Retinal pigment epithelial cell (primary cell): Measurements from ENCODE around the gene MAP3K2.

Experiments
- DNase-seq: peaks from one replicate; pipeline ENCODE4 v3.0.0-alpha.2; 2010; ENCODE audit warnings: low read depth
- H3K4me3 ChIP-seq: 2 replicates; pipeline ENCODE4 v1.5.1; 2011; ENCODE audit warnings: mild to moderate bottlenecking, low read length, control low read depth, moderate library complexity
- TF ChIP-seq, protein P1 (sequence below): conservative IDR thresholded peaks from 2 replicates; pipeline ENCODE4 v1.5.1; 2011; ENCODE audit warnings: low read depth, low read length, control low read depth, inconsistent platforms

Gene MAP3K2

DNA sequence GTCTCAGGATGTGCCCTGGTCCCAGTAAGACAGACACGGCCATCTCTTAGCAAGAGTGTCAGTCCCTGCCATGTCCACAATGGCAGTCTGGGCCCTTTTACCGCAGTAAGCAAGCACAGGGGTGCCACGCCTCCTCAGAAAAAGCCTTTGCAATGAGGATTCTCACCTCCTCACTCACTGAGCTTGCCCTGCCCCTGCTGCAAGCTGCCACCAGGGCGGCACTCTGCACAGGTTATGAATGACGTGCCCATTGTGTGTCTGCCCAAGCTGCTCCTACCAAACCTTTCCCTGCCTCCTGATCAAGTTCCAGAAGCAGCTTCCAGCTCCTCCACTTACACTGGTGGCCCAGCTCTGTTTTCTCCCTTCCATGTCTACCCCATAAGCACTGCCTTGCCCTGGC is 117.1 kb downstream of the MAP3K2 start:
- no peak overlapping the region for H3K4me3 ChIP-seq
- TF ChIP-seq, protein P1, sequence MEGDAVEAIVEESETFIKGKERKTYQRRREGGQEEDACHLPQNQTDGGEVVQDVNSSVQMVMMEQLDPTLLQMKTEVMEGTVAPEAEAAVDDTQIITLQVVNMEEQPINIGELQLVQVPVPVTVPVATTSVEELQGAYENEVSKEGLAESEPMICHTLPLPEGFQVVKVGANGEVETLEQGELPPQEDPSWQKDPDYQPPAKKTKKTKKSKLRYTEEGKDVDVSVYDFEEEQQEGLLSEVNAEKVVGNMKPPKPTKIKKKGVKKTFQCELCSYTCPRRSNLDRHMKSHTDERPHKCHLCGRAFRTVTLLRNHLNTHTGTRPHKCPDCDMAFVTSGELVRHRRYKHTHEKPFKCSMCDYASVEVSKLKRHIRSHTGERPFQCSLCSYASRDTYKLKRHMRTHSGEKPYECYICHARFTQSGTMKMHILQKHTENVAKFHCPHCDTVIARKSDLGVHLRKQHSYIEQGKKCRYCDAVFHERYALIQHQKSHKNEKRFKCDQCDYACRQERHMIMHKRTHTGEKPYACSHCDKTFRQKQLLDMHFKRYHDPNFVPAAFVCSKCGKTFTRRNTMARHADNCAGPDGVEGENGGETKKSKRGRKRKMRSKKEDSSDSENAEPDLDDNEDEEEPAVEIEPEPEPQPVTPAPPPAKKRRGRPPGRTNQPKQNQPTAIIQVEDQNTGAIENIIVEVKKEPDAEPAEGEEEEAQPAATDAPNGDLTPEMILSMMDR = peak; percentile 10

DNA sequence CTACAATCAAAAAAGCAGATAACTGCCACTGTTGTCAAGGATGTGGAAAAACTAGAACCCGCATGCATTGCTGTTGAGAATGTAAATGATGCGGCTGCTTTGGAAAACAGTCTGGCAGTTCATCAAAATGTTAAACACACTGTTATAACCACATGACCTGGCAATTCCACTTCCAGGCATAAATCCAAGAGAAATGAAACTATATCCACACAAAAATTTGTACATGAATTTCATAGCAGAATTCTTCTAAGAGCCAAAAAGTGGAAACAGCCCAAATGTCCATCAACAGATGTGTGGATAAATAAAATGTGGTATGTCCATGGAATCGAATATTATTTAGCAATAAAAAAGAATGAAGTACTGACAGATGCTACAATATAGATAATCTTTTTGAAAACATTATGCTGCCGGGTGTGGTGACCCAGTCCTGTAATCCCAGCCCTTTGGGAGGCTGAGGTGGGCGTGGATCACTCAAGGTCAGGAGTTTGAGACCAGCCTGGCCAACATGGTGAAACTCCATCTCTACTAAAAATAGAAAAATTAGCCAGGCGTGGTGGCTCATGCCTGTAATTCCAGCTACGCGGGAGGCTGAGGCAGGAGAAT is 125.9 kb downstream of the MAP3K2 start:
- TF ChIP-seq, protein P1 = no peak
- H3K4me3 ChIP-seq = no peak overlapping the region
- peak; percentile 48 for DNase-seq

More for the DNA sequence above, 117.1 kb downstream of the MAP3K2 start:
- DNase-seq = no peak

DNA sequence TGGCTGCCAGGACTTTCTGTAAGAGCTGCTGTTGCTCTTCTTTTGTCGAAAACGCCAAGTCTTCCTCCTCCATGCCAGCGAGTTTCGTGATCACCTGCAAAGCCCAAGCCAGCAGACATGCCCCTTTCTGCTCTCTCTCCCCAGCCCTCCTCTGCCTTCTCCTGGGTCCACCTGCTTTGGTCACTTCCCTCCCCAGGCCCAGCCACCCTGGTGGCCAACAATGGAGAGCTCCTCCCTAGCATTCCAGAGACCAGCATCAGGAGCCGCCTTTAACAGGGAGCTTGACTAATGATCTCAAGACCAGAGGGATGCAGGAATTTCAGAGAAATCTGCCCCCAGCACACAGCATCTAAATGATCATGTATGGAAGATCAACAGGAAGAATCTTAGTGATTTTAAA is 128.4 kb downstream of the MAP3K2 start:
- DNase-seq = no peak
- TF ChIP-seq, protein P1 = no peak
- no peak overlapping the region for H3K4me3 ChIP-seq

DNA sequence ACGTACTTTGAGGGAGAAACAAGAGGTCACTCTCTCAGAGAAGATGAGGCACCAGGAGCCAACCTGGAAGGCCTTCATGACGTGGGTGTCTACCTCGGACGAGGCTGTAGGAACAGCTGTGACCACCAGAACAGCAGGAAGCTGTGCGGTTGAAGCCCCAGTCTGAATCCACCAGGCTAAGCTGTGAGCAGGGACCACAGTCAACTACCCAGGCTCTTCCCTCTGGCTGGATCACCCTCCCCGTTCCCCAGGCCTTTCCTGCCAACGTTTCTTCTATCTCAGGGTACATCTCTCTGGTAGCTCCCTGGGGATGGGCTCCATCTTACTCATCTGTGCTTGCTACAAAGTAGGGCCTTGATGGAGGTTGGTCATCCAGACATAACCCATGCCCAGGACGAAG is 130.9 kb downstream of the MAP3K2 start:
- DNase-seq = no peak
- TF ChIP-seq, protein P1 = no peak
- H3K4me3 ChIP-seq = no peak overlapping the region

DNA sequence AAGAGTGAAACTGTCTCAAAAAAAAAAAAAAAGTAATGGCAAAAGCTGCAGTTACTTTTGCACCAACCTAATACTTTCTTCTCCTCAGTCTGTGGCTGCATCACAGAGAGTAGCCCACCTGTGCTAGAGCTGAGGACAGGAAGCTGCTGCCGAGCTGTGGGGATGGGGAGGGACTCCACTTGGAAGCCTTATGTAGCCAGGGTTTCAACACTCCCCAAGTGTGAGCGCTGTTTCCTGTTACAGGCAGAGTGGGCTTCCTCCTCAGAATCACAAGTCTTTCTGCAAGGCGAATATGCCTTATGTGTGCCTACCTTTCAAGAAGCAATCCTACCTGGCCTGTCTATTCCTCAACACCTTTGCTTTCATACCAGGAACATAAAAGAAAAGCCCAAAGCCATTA is 131.4 kb downstream of the MAP3K2 start:
- DNase-seq = no peak
- TF ChIP-seq, protein P1 = no peak
- H3K4me3 ChIP-seq = no peak overlapping the region

DNA sequence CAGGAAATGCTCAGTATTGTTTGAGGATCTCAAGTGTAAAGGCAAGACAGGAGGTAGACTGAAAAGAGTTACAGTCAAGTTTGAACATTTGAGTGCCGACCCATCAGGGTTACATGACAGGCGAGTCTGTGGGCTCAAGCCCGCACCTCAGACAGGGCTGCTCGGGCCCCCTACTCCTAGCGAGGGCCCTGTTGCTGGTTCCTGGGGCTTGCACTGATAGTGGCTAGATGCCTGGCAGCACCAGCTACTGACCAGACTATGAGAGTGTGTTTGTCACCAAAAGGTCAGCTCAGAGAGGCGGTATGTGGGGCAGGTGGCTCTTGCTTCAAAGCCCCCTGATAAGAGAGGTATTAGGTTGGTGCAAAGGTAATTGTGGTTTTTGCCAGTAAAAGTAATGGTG is 132.1 kb downstream of the MAP3K2 start:
- no peak overlapping the region for H3K4me3 ChIP-seq
- no peak for DNase-seq
- TF ChIP-seq, protein P1 = no peak

DNA sequence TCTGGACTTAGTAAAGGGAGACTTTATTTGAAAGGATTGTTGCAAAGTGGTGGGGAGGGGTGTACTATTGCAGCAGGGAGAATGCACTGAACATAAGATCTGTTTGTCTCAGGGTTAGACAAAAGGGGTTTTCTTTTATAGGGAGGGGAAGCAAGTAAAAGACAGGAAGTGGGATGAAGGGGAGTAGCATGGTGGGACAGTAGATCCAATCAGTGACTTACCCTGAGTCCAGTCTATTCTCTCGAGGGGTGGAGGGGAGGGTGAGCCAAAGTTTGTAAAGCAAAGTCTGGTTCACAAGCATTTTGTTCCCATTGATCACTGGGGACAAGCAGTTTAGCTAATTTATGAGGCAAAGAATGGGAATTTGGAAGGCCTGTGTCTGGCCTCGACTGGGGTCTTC is 132.6 kb downstream of the MAP3K2 start:
- TF ChIP-seq, protein P1 = no peak
- no peak overlapping the region for H3K4me3 ChIP-seq
- DNase-seq = no peak
